SIG-M5 treated with dmso at 0.1 percent for 504 hours (cell line): ENCODE measurements around the gene RNF31.
"Not testable (repeated sequence)": the region's sequence is repeated elsewhere in the genome, so short reads cannot be mapped to it uniquely, and the experiment has no call there.

Experiments
- DNase-seq: peaks from one replicate; lab custom pipeline; 2025; ENCODE audit not compliant: unreplicated experiment; lab: John Stamatoyannopoulos, UW

RNF31 gene

GRCh38 chr14:24197056-24197450 is 49.8 kb downstream of the RNF31 start:
- DNase-seq: no peak

- no peak for DNase-seq
Observed at GRCh38 chr14:24198814-24199524, 51.7 kb downstream of the RNF31 start.

GRCh38 chr14:24202538-24202937 is 55.2 kb downstream of the RNF31 start:
- not testable (repeated sequence) for DNase-seq

GRCh38 chr14:24203249-24203886 is 56.1 kb downstream of the RNF31 start:
- not testable (repeated sequence) for DNase-seq

- no peak for DNase-seq
Observed at GRCh38 chr14:24204163-24205146, 57.2 kb downstream of the RNF31 start.

- DNase-seq: no peak
Observed at GRCh38 chr14:24206260-24207103, 59.2 kb downstream of the RNF31 start.

GRCh38 chr14:24207104-24207551 is 59.8 kb downstream of the RNF31 start:
- DNase-seq: no peak

GRCh38 chr14:24207625-24208024 is 60.3 kb downstream of the RNF31 start:
- no peak for DNase-seq
